Fibroblast of lung (primary cell): Measurements from ENCODE around the gene FBXO47. TPM values are rescaled to one million over a fixed set of nuclear protein-coding genes. Genes with fewer than 3 reads are reported as not detected.

Source experiments
- DNase-seq, 2 donors: peaks; one replicate each; pipeline versions ENCODE4 v3.0.0 to v3.0.0-alpha.2; 2010; ENCODE audit warnings: low read depth in 2 of 2
- H2AFZ ChIP-seq: 2 replicates; pipeline ENCODE4 v1.5.1; 2012; ENCODE audit warnings: low read length, control low read depth, inconsistent platforms
- H3K27ac ChIP-seq: 2 replicates; pipeline ENCODE4 v1.5.1; 2011; ENCODE audit warnings: low read length, control low read depth; ENCODE audit not compliant: insufficient read depth
- H3K27me3 ChIP-seq: 2 replicates; pipeline ENCODE4 v1.5.1; 2011; ENCODE audit warnings: mild to moderate bottlenecking, low read length; ENCODE audit not compliant: control insufficient read depth, insufficient read depth
- H3K36me3 ChIP-seq: 2 replicates; pipeline ENCODE4 v1.5.1; 2011; ENCODE audit warnings: low read length; ENCODE audit not compliant: control insufficient read depth, insufficient read depth
- H3K4me1 ChIP-seq: 2 replicates; pipeline ENCODE4 v1.5.1; 2011; ENCODE audit warnings: low read length; ENCODE audit not compliant: control insufficient read depth, insufficient read depth; ENCODE audit errors: extremely low read depth
- H3K4me2 ChIP-seq: 2 replicates; pipeline ENCODE4 v1.5.1; 2011; ENCODE audit warnings: low read length, control low read depth; ENCODE audit not compliant: insufficient read depth; ENCODE audit errors: extremely low read depth
- H3K4me3 ChIP-seq, 4 experiments: fragments of 200-600 bp in 1 of 4; sonication (generic) in 1 of 4; replicated peaks in 1 of 4; 2 replicates each; pipeline ENCODE4 v1.5.1; 2011 to 2016; ENCODE audit warnings: low read length in 4 of 4, low read depth in 3 of 4, mild to moderate bottlenecking in 3 of 4, control low read depth in 2 of 4, inconsistent platforms in 1 of 4, mixed read lengths in 1 of 4; ENCODE audit not compliant: insufficient read depth in 1 of 4; ENCODE audit errors: control extremely low read depth in 1 of 4
- H3K79me2 ChIP-seq: 2 replicates; pipeline ENCODE4 v1.5.1; 2012; ENCODE audit warnings: mild to moderate bottlenecking, low read length, inconsistent platforms; ENCODE audit not compliant: control insufficient read depth, insufficient read depth
- H3K9ac ChIP-seq: 2 replicates; pipeline ENCODE4 v1.5.1; 2011; ENCODE audit warnings: mild to moderate bottlenecking, low read length, control low read depth; ENCODE audit not compliant: insufficient read depth
- H3K9me3 ChIP-seq: 2 replicates; pipeline ENCODE4 v1.5.1; 2012; ENCODE audit warnings: low read depth, low read length; ENCODE audit not compliant: control insufficient read depth, insufficient read depth
- H4K20me1 ChIP-seq: 2 replicates; pipeline ENCODE4 v1.5.1; 2011; ENCODE audit warnings: low read length; ENCODE audit not compliant: control insufficient read depth, insufficient read depth; ENCODE audit errors: extremely low read depth
- EZH2 ChIP-seq: IDR thresholded peaks from 2 replicates; pipeline ENCODE4 v1.5.1; 2012; ENCODE audit warnings: low read length, control low read depth, mild to moderate bottlenecking; ENCODE audit errors: missing control alignments
- polyA plus RNA-seq, 2 donors: library from polyadenylated mRNA; depleted of rRNA in 1 of 2; stranded (reverse) in 1 of 2; unstranded in 1 of 2; fragments of >200 nt; gene quantifications; 2 replicates each; pipeline ENCODE4 v1.2.1, GENCODE V29; 2011 to 2012; ENCODE audit warnings: missing spikeins in 1 of 2
- total RNA-seq: library from RNA; depleted of rRNA; stranded (reverse); fragments of >200 nt; gene quantifications from 2 replicates; pipeline ENCODE4 v1.2.1, GENCODE V29; 2014
- TF ChIP-seq, protein P1 (sequence below), 2 donors: IDR thresholded peaks in 1 of 2; conservative IDR thresholded peaks in 1 of 2; 1 replicate in 1 of 2; 2 replicates in 1 of 2; pipeline ENCODE4 v1.5.1; 2011 to 2012; ENCODE audit warnings: low read length in 2 of 2, control low read depth in 1 of 2, inconsistent platforms in 1 of 2, low read depth in 1 of 2, mild to moderate bottlenecking in 1 of 2

Gene FBXO47
- total and polyA plus RNA-seq, 2 donors (not counting 1 experiment from before 2014, with no cell fraction given) = 0.05 to 0.17 TPM

DNA sequence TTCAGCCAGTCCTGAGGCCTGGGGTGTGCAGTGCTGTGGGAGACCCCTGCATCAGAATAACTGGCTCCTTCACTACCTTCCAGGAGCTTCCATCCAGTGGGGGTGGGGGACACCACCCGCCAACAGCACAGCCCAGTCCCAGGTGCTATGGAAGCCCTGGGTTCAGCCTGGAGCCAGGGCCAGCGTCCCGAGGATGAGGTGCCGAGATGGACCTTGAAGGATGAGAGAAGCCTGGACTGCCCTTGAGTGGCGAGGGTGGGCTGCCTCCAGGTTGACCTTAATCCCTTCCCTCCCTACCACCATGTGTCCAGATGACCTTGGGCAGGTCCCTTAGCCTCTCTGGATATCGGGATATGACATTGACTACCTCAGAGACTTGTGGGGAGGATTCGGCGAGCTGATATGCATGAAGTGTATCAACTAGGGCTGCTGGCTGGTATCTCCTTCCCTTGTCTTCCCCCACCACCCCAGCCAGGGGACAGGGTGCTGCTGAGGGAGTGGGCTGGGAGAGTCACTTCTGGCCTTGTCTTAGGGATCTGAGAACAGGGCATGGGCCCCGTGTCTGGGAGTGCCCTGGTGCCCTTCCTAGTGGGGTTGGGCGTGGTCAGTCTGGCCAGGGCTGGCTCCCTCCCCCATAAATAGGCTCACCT is 56.0 kb downstream of the FBXO47 start:
- Histone ChIP-seq H3K4me3 (no peak overlapping the region), H2AFZ (no peak overlapping the region), H3K27ac (no peak overlapping the region), H3K4me2 (no peak overlapping the region), H3K36me3 (peaks cover 48% of the 10 kb centered on the region), H4K20me1 (no peaks in the 10 kb centered on the region), H3K4me1 (peaks cover 21% of the 10 kb centered on the region), H3K9me3 (no peaks in the 10 kb centered on the region), H3K9ac (no peak overlapping the region), H3K27me3 (no peaks in the 10 kb centered on the region), H3K79me2 (peaks cover 52% of the 10 kb centered on the region)
- no peak for DNase-seq
- no peak for TF ChIP-seq EZH2
- TF ChIP-seq, protein P1, sequence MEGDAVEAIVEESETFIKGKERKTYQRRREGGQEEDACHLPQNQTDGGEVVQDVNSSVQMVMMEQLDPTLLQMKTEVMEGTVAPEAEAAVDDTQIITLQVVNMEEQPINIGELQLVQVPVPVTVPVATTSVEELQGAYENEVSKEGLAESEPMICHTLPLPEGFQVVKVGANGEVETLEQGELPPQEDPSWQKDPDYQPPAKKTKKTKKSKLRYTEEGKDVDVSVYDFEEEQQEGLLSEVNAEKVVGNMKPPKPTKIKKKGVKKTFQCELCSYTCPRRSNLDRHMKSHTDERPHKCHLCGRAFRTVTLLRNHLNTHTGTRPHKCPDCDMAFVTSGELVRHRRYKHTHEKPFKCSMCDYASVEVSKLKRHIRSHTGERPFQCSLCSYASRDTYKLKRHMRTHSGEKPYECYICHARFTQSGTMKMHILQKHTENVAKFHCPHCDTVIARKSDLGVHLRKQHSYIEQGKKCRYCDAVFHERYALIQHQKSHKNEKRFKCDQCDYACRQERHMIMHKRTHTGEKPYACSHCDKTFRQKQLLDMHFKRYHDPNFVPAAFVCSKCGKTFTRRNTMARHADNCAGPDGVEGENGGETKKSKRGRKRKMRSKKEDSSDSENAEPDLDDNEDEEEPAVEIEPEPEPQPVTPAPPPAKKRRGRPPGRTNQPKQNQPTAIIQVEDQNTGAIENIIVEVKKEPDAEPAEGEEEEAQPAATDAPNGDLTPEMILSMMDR (conservative IDR thresholded peaks at IDR 0.05 in 1 of 2, IDR thresholded peaks at IDR 0.05 in 1 of 2; ENCODE audit: low read depth in 1 of 2, low read length in 2 of 2) = no peak

DNA sequence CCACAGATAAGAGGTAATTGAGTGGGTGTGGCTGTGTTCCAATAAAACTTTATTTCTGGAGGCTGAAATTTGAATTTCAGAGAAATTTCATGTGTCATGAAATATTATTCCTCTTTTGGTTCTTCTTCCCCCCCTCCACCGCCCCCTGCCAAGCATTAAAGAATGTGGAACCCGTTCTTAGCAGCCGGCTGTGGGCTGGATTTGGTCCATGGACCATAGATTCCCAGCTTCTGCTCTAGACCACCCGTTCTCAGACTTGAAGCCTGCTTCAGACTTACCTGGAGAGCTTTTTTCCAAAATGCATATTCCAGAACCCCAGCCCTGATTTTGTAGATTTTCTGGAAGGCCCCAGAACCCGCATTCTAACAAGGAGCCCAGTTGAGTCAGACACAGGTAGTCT is 56.9 kb downstream of the FBXO47 start:
- H3K9ac ChIP-seq = no peak overlapping the region
- H3K79me2 ChIP-seq = peaks cover 60% of the 10 kb centered on the region
- H3K27me3 ChIP-seq = no peaks in the 10 kb centered on the region
- no peak overlapping the region for H2AFZ ChIP-seq
- H3K4me1 ChIP-seq = peaks cover 21% of the 10 kb centered on the region
- H4K20me1 ChIP-seq = peaks cover 2% of the 10 kb centered on the region
- H3K9me3 ChIP-seq = no peaks in the 10 kb centered on the region
- H3K4me3 ChIP-seq = no peak overlapping the region
- H3K4me2 ChIP-seq = no peak overlapping the region
- H3K27ac ChIP-seq = no peak overlapping the region
- TF ChIP-seq, protein P1 (conservative IDR thresholded peaks at IDR 0.05 in 1 of 2, IDR thresholded peaks at IDR 0.05 in 1 of 2; ENCODE audit: low read depth in 1 of 2, low read length in 2 of 2) = no peak
- no peak for TF ChIP-seq EZH2
- no peak for DNase-seq
- H3K36me3 ChIP-seq = peaks cover 43% of the 10 kb centered on the region

DNA sequence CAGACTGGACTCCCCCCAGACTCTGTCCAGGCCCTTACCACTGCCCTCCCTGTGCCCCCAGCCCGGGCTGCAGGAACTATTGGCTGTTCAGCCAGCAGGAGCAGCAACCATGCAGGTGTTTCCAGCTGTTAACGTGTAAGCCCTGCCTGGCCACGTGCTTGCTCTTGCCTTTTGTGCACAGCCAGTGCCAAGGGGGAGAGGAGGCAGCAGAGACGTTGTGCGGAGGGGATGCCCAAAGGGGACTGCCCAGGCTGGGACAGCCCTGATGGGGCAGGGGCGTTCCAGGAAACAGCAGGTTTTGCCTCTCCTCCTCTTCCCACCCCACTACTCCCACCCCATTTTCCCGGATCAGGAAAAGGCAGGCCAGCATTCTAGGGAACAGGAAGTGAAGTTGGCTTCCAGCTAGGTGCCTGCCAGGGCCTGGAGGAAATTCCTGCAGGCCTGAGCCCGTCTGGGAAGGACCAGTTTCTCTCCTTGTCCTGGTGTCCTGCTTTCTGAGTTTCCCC is 58.5 kb downstream of the FBXO47 start:
- H3K79me2 ChIP-seq = peaks cover 75% of the 10 kb centered on the region

More for the DNA sequence above, 58.5 kb downstream of the FBXO47 start:
- peaks cover 2% of the 10 kb centered on the region for H4K20me1 ChIP-seq
- H3K9me3 ChIP-seq = no peaks in the 10 kb centered on the region
- H3K36me3 ChIP-seq = peaks cover 30% of the 10 kb centered on the region
- H3K4me1 ChIP-seq = peaks cover 16% of the 10 kb centered on the region
- no peak overlapping the region for H3K9ac ChIP-seq
- H3K27ac ChIP-seq = no peak overlapping the region
- no peak overlapping the region for H3K4me3 ChIP-seq
- no peaks in the 10 kb centered on the region for H3K27me3 ChIP-seq
- H3K4me2 ChIP-seq = no peak overlapping the region
- no peak overlapping the region for H2AFZ ChIP-seq
- no peak for TF ChIP-seq EZH2
- TF ChIP-seq, protein P1 (conservative IDR thresholded peaks at IDR 0.05 in 1 of 2, IDR thresholded peaks at IDR 0.05 in 1 of 2; ENCODE audit: low read depth in 1 of 2, low read length in 2 of 2) = no peak
- DNase-seq = no peak
